GM19452 (cell line): Measurements from ENCODE around the gene FGD4.
A peak's percentile ranks its signal among the peaks of the same experiment; 100 is the strongest.

Experiments used
- ATAC-seq: cut with Tn5 transposase; IDR thresholded peaks from one replicate; pipeline ENCODE4 v1.9.1; 2021; ENCODE audit not compliant: unreplicated experiment

The FGD4 gene

DNA sequence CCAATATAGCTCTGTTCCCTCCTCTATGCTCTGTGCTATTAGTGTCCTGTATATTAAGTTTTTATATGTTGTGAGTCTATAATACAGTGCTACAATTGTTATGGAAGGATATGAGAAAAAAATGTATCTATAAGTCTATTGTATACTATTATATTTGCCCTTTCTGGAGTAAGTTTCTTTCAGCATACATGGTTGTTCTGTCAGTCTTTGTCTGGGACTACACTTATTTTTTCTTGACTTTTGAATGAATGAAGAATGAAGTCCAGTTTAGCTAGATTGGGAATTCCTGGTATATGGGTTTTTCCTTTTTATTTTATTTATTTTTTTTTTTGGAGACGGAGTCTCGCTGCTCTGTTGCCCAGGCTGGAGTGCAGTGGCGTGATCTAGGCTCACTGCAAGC, 203.7 kb downstream of the FGD4 start:
- no peak for ATAC-seq

DNA sequence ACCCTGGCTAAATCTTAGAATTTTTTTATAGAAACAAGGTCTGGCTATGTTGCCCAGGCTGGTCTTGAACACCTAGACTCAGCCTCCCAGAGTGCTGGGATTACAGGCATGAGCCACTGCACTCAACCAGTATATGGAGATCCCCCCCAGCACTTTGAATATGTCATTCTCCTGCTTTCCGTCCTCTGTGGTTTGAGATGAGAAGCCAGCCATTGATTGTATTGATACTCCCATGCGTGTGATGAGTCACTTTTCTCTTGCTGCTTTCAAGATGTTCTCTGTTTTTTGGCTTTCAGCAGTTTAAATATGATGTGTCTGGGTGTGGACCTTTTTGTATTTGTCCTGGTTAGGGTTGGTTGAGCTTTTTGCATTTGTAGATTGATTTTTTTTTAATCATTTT, 204.5 kb downstream of the FGD4 start:
- peak; percentile 94 for ATAC-seq

- no peak for ATAC-seq
Measured at GRCh38 chr12:32604565-32604964, 205.2 kb downstream of the FGD4 start.

DNA sequence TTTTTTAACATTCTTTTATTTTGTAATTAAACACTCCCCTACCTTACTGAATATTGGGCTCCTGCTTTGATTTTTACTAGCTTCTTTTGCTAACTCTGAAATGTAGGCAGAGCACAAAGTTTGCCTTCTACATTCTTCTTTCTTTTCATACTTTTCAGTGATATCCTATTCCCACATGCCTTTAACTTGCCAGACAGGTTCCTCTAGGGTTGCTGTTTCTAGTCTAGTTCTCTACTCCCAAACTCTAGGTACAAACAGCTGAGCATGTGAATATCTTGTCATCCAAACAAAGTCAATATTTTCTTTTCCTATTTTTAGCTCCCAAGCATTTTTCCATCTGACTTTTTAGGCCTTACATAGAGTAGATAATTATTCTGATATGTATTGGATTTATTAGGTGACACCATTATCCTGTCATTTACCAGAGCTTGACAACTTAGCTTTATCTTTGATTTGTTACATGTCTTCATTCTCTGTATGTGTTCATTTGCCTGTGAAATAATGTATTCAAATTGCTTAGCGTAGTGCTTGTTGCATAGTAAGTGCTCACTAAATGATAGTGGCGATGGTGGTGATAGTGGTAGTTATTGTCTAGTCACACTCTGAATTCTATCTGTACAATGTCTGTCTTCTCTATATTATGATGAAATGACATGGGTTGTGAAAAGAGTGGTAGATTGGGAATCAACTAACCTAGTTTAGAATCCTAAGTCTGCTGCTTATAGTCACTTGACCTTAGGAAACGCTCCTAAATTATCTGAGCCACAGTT, 206.2 kb downstream of the FGD4 start:
- ATAC-seq: no peak

DNA sequence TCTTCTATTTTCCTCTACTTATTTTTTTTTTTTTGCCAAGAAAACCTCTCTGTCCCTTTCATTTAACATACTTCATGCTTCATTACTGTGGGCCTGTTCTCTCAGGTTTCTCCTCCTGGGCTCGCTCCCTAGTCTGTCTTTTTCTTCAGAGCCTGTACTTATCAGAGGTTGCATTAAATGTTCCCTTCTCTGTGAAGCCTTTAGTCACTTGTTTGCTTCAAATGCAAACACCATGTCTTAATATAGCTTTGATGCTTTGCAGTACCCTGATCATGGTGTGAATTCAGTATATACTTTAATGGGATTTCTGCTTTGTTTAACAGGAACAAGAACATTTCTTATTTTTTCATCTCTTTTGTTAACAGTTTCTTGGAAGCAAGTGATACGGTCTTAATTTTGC, 207.1 kb downstream of the FGD4 start:
- ATAC-seq: no peak

DNA sequence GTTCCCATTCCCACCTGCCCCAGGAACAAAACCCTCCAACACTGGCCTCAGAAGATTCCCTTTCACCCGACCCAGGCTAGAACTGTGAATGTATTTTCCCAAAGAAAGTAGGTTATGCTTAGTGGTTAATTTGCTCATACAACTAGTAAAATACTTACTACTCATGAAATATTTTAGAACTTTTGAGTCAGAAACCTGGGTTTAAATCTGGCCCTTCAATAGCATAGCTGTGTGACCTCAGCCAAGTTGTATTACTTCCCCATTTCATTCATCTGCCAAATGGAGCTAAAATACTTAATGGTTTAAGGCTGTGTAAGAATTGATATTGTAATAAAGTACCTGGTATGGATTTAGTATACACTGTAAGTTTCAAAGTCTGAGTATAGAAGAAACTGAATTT, 210.6 kb downstream of the FGD4 start:
- ATAC-seq: no peak

DNA sequence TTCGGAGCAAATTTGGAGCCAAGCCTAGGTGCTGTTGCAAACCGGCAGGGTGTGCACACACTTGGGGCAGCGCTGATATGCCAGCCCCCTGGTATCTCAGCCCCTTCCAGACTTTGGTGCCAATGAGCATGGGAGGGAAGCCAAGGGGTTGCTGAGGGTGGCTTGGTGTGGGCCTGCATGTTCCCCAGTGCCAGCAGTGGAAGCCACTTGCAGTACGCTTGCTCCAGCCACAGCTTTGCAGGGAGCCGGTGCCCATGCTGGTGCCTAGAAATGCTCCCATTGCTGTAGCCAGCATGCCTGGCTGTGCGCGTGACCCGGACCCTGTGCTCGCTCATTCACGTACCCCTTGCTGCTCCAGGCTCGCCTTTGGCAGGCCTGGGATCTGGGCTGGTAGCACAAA, 212.6 kb downstream of the FGD4 start:
- no peak for ATAC-seq

- no peak for ATAC-seq
Measured at GRCh38 chr12:32612658-32613614, 213.6 kb downstream of the FGD4 start.

DNA sequence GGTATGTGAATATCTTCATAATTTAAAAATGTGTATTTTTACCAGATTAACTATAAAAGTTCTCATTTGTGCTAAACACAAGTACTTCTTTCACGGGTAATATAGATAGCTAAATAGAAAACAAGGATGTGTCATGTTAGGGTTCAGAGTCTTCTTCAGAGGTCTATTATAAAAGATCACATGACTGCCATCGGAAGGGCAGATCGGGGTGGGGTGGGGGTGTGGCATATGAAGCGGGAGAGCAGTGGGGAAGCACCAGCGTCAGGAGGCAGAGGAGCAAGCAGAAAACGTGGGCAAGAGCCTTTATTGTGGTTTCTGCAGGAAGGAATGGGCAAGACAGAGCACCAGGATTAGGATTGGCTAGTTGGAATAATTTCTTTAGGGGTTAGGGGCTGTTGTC, 216.1 kb downstream of the FGD4 start:
- ATAC-seq: no peak

DNA sequence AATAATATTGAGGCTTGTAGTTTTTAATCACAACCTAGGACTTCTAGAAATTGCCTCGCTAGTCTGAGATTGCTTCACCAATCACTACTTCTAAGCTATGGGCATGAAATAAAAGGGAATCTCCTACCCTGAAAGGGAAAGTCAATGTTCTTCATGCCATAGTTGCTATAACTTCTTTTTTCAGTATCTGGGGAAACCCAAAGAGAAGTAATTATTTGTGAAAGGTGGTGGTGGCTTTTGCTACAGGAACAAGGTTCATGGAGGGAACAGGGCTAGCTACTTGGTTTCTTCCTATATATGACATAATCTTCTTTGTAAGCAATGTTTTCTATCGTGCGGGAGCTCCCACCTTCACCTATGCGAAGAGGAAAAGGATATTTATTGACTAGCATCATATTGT, 218.2 kb downstream of the FGD4 start:
- ATAC-seq: no peak

DNA sequence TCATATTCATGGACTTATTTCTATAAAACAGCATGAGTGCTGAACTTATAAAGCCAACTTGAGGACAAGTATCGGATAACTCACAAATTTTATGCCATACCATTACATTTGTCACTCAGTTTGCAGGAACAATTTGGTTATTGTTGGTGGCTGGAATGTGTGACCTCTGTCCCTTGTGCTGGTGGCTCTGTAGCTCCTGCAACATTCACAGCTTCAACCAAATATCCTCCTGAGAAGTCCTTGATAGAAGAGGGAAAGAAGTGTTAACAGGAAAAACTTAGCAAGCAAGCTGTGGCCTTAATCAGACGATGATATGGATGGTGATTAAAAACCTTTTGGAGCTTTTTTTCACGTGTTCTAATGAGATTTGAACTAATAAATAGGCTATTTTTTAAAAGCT, 218.8 kb downstream of the FGD4 start:
- no peak for ATAC-seq

- no peak for ATAC-seq
Measured at GRCh38 chr12:32627976-32628375, 228.6 kb downstream of the FGD4 start.

GRCh38 chr12:32641287-32641901, 242.0 kb downstream of the FGD4 start:
- no peak for ATAC-seq

DNA sequence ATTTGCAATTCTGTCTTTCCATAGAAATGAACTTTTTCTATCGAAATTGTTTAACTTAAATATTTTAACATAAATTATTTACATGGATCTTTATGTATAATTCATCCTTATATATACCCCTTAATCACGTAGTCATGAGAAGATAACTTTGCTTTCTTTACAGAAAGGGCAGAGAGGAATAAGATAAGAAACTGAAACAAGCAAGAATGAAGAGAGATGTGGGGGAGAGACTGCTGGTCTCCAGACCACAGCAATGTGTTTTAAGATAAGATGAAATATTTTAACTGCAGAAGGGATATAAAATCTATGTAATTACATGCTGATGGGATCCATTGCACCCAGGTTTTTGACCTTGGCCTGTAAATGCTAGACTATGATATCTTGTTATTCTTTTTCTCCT, 245.1 kb downstream of the FGD4 start:
- ATAC-seq: no peak

GRCh38 chr12:32647275-32647674, 247.9 kb downstream of the FGD4 start:
- ATAC-seq: no peak

- ATAC-seq: no peak
Measured at GRCh38 chr12:32650508-32650907, 251.2 kb downstream of the FGD4 start.

GRCh38 chr12:32651151-32651955, 252.0 kb downstream of the FGD4 start:
- ATAC-seq: no peak

DNA sequence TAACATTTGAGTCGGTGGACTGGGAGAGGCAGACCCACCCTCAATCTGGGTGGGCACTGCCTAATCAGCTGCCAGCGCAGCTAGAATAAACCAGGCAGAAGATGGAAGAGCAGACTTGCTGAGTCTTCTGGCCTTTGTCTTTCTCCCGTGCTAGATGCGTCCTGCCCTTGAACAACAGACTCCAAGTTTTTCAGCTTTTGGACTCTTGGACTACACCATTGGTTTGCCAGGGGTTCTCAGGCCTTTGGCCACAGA, 252.5 kb downstream of the FGD4 start:
- no peak for ATAC-seq

DNA sequence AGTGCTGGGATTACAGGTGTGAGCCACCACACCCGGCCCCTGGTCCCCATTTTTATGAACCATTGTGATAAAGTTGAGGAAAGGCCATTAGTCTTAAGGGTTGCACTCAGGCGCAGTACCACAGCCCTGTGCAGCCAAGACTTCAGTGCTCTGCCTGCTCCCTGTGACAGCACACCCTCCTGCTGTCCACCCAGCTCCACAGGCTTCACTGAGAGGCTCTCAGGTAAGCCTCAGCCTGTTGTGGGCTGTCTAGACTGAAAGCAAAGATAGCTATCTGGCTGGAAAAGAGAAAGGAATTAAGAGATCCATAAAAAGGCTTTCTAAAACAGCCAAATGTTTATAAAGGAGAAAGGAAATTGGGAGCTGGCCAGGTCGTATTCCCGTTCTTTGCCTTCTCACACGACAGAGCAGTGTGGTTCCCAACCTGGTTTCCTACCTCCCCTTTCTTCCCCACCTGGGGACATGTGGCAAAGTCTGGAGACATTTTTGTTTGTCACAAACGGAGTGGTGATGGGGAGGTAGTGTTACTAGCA, 260.6 kb downstream of the FGD4 start:
- no peak for ATAC-seq

GRCh38 chr12:32661706-32662105, 262.3 kb downstream of the FGD4 start:
- no peak for ATAC-seq

DNA sequence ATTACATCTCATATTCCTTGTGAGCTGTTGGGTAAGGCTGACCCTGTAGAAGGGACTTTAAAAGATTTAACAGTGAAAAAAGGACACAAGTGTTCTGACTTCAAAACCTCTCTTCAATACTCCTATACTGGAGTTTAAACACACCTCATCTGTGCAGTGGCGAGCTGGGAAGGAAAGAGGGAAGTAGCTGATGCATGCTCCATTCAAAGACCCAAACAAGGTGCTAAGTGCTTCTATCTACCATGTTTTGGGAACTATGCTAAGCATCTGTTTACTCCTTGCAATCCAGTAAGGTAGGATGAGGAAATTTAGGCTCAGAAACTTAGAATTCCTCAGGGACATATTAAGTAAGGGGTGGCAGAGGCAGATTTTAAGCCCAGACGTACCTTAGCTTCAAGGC, 263.3 kb downstream of the FGD4 start:
- ATAC-seq: no peak
